Activated T-cell treated with anti-CD3 and anti-CD28 coated beads for 24 hours (primary cell): ENCODE measurements around the gene GGTLC2.
"Not testable (repeated sequence)": the region's sequence is repeated elsewhere in the genome, so short reads cannot be mapped to it uniquely, and the experiment has no call there.

Experiments
- DNase-seq: peaks from one replicate; pipeline ENCODE4 v3.0.0-alpha.2; 2020; ENCODE audit warnings: low read depth

The GGTLC2 gene

DNA sequence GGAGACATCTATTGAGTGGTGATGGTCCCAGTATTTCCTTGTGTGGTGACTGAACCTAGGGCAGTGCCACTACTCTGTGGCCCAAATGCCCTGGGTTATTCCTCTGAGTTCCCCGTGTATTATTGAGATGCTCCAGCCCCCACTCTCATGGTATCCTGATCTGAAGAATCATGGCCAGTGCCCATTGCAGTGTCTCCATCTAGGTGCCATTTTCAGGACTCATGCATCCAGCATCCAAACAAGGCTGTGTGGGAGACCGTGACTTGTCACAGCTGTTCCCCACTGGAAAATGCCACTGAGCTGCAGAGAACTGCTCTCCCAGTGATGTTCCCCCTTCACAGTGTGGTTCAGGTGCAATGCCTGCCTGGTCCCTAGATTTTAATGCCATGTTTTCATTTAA is 24.7 kb downstream of the GGTLC2 start:
- DNase-seq, result no peak

- DNase-seq, result no peak
Observed at GRCh38 chr22:22670076-22670795, 25.8 kb downstream of the GGTLC2 start.

DNA sequence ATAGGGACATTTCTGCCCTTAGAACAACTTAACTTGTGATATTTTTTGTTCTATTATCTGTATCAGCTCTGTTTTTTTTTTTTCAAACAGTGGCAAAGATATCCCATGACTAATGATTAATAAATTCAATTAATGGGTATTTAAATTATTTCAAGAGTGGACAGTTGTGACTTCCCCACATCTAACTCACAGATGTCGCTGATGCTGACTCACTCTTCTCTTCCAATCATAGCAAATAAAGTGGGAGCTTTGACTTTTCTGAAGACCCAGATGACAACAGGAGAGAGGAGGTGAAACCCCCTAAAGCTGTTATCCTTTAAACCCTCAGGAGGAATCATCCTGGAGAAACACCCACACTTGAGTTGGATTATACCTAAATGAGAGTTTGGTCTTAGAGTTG is 27.1 kb downstream of the GGTLC2 start:
- no peak for DNase-seq

DNA sequence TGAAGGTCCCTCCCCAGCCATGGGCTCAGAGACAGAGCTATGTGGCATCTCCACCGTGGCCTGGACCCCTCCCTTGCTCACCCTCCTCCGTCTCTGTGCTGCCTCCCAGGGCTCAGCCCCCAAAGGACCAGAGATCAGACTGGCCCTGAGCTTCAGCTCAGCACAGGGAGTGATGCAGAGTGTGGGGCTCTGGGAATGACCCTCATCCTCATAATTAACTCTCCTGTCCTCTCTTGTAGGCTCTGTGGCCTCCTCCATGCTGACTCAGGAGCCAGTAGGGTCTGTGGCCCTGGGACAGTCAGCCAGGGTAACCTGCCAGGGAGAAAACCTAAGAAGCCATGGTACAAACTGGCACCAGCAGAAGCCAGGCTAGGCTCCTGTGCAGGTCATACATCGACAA is 28.7 kb downstream of the GGTLC2 start:
- DNase-seq, result no peak

DNA sequence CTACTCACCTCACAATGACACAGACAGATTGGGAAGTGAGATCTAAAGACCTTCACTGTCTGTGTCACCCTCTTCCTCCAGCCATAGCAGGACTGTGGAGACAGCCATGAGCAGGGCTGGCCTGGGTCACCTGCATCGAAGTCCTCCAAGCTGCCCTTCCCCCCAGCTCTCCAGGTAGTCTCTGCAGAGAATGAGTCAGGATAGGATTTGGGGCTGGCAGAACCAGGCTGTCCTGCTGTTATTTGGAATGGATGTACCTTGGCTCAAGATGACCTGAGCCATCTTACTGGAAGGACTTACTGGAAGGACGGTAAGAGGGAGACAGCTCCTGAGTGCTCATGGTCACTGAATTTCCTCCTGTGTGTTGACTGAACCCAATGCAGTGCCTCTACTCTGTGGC is 29.2 kb downstream of the GGTLC2 start:
- DNase-seq, result no peak

DNA sequence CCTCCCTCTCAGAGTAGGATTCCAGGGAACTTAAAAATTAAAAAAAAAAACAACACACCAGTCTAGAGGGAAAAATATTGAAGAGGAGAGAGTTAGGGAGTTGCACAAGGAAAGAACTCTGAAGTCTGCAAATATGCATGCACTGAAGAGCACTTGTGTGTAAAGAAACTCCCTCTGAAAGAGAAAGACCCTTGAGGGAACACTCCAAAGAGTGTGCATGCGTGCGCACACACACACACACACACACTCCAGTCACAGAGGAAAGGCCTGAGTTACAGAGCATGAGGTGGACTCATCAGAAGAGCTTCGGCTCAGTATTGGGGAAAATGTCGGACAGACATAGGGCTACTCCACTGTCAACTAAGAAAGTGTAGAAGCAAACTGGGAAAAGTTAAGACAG is 30.1 kb downstream of the GGTLC2 start:
- DNase-seq, result no peak

GRCh38 chr22:22678970-22679369 is 34.6 kb downstream of the GGTLC2 start:
- no peak for DNase-seq

- no peak for DNase-seq
Observed at GRCh38 chr22:22680396-22680795, 36.0 kb downstream of the GGTLC2 start.

DNA sequence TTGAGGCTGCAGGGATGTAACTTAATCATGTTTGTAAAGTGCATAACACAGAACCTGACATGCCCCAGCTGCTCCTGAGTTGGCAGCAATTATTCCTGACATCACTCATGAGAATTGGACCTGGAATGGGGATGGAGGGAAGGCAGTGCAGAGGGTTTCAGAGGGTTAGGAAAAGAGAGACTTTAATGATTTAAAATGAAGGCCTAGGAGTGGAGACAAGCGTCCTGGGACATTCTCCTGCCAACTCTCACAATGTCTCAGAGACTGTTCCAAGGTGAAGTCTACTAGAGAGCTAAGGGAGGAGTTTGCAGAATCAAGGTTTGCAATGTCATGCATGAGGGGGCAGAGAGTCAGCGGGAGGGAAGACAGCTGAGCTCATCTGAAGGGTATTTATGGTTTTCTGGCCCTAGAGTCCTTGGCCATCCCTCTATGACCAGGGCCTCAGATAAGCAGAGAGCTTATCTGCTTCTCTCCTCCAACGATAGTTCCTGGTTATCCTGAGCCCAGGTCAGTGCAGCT is 36.9 kb downstream of the GGTLC2 start:
- no peak for DNase-seq

- no peak for DNase-seq
Observed at GRCh38 chr22:22682196-22682595, 37.8 kb downstream of the GGTLC2 start.

GRCh38 chr22:22682807-22683667 is 38.6 kb downstream of the GGTLC2 start:
- DNase-seq, result no peak

DNA sequence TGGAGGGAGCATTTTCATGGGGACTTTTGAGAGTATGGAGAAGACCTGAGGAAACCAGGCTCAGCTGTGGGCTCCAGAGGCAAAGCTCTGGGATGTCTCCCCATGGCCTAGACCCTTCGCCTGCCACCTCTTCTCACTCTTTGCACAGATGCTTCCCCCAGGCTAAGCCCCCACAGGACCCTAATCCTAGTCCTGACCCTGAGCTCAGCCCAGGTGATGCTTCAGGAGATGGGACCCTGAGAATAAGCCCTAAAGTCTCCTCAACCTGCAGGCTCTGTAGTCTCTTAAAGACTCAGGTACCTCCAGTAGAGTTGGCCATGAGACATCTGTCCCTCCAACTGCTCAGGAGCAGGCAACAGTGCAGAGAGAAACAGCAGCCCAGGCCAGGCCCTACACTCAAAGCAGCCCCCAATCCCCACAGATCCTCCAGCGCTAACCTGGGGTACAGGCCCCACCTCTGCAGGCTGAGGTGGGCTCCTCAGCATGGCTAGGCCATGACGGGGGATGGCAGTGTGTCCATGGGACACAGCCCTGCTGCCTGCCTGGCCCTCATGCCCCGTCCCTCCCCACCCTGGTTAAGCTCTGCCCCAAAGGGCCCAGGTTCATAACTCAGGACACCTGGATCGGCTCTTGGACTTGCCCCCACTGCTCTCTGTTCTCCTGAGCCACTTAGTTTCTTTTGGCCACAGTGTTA is 39.4 kb downstream of the GGTLC2 start:
- no peak for DNase-seq

DNA sequence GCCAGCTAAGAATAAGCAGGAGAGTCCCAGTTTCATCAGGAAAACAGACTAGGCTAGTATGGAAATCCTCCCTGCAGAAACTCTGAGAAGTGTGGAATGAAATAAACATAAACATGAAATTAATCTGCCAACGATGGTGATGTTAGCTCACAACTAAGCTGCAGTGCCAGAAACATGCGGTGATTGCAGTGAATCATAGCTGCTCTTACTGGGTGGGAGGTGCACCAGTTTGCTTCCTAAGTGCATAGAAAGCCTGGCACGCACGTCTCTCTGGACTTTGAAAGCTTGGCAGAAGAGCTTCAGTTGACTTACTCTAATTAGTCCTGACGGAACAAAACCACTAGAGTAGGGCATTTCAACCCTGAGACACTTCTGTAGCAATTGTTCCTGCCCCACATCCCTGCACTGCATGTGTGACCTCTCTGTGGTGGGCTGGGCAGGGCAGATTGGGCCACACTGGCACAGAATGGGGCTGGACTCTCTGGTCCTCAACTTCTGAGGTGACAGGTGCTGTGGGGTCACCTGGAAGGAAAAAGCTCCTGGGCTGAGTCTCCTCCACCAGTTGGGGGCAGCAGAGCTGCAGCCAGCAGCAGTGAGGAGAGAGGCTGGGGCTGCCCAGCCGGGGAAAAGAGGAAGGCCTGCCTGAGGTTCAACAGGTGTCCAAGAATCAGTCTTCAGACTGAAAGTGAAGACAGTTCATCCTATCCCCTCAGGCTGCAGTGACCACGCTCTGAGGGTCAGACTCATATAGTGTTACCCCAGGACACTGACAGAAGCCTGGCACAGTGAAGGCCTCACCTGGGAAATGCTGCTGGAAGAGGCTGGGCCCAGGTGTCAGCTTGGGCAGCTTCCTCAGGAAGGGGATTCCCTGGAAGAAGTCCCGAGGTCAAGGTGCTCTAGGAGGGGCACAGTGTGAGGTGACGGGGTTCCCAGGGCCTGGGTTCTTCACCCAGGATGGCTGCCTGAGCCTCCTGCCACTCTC is 40.5 kb downstream of the GGTLC2 start:
- DNase-seq, result no peak

GRCh38 chr22:22685586-22685985 is 41.2 kb downstream of the GGTLC2 start:
- DNase-seq, result no peak

- DNase-seq, result not testable (repeated sequence)
Observed at GRCh38 chr22:22686202-22687115, 42.0 kb downstream of the GGTLC2 start.

DNA sequence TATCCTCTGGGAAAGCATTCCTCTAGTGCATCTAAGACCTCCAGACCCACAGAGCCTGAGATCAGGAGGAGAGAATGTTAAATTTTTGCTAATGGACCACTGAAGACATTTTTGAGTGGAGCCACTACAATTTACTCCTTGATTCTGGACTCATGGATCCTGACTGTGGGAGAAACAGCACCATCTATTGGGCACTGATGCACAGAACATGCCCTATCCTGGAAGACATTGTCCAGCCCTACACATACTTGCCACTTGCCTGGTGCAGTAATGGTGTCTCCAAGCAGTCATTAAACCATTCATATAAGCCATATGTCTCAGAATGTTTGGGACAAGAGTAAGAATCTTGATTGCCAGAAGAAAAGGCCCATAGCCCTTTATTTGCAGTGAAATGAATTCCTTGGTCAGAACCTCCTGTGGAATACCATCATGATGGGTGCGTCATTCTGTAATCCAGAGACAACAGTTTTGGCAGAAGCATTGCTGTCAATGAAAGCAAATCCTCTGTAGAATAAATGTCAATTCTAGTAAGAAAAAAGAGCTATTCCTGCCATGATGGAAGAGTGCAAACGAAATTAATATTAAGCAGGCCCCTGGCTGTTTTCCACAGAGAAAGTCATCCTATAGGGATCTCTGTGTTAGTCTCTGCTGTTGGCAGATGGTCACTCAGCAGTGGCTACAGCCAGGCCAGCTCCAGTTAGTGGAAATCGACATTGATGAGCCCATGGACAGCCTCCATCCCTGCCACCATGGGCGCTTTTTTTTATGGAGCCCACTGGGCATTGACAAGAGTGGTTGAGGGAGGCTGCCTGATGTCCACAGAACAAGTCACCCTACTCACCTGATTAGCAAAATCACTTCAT is 43.5 kb downstream of the GGTLC2 start:
- no peak for DNase-seq

DNA sequence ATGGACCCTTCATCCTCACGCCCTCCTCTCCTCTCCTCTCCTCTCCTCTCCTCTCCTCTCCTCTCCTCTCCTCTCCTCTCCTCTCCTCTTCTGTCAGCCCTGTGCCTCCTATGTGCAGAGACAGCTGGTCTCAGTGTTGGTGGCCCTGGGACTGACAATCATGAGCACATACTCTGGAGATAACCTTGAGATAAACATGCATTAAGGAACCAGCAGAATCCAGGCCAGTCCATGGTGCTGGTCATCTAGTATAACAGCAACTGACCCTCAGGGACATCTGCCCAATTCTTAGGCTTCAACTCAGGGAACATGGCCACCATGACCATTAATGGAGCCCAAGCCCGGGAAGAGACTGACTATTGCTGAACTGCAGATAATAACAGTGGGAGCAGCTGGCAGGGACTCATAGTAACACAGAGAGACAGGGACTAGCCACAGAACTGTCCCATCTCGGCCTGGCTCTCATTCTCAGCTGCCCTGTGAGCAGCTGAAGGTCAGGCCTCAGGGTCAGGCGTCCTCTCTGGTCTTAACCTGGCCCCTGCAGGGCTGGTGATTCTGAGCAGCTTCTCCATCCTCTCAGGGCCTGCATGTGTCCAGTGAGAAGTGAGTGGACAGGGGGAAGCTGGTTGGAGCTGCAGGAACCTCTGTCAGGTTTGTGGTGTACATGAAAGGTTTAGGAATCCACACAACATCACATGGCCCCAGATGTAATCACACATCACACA is 45.4 kb downstream of the GGTLC2 start:
- no peak for DNase-seq

DNA sequence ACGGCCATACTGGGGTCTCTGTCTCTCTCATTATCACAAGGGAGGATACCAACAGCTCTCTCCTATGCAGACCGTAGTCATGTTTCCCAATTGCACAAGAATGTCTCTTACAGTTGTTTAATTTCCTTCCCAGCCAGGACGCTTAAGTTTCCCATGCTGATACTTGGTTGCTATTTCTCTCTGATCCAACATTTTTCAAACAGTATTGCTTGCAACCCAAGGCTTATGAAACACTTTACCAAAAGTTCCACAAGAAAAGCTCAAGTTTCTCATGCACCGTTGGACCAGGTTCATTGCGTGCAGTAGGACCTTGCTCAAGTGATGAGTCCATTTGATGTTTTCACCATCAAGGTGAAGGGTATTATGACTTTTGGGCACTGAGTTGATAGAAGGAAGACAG is 46.6 kb downstream of the GGTLC2 start:
- DNase-seq, result no peak
